ENCODE measurements around the gene EVL.
A peak's percentile ranks its signal among the peaks of the same experiment; 100 is the strongest.
"Not testable (repeated sequence)": the region's sequence is repeated elsewhere in the genome, so short reads cannot be mapped to it uniquely, and the experiment has no call there.

Gene EVL

DNA sequence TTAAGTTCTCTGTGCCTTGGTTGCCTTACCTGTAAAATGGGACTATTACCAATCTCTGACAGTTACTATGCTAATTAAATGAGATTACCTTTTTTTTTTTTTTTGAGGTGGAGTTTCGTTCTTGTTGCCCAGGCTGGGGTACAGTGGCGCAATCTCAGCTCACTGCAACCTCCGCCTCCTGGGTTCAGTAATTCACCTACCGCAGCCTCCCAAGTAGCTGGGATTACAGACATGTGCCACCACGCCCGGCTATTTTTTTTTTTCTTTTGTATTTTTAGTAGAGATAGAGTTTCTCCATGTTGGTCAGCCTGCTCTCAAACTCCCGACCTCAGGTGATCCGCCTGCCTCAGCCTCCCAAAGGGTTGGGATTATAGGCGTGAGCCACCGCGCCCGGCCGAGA is 35.2 kb upstream of the EVL start:
- H3K4me3 ChIP-seq (ENCODE audit: extremely low read depth, insufficient read depth, low read length, poor library complexity, severe bottlenecking); H3K9me3 ChIP-seq (ENCODE audit: control insufficient read depth, low read length); H3K36me3 ChIP-seq (ENCODE audit: control insufficient read depth, insufficient read depth, low read length): not testable (repeated sequence)
- Histone ChIP-seq H3K4me1 (ENCODE audit: control insufficient read depth, insufficient read depth, low read length, poor library complexity, severe bottlenecking) (peaks cover 40% of the 10 kb centered on the region), H3K27ac (ENCODE audit: low read depth, low read length, severe bottlenecking) (peak overlapping the region; percentile 91)
- 91 to 100% methylated on average over 3 to 5 of the region's 13 CpGs for WGBS, 2 experiments (ENCODE audit: insufficient coverage in 2 of 2)

DNA sequence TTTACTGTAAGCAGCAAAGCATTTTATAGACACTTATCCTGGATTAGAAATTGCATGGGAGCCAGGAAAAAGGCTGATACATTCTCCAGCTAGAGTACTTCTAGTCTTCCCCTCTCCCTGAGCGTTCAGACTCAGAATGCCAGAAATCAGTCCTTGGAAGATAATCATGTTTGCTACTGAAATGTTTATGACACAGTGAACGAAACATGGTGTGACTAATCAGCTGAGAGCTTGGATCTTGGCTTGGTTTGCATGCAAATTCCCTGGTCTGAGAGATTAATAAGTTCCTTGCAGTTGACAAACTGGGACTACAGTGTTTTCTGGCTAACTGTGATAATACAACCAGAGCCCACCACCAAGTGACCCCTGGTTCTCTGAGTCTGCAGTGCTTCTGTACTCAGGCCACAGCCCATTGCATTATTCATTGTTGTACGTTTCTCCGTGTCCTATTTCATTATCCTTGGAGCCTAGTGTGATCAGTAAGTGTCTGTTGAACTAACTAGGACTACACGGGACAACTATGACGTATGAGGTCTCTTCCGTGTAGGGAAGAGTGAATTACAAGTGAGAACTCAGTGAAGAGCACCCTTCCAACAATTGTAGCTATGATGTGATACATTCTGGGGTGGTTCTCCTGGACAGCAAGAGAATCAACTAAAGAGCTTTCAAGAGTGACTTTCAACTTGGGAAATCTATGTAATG is 34.6 kb upstream of the EVL start:
- H3K4me1 ChIP-seq (ENCODE audit: control insufficient read depth, insufficient read depth, low read length, poor library complexity, severe bottlenecking), result peaks cover 34% of the 10 kb centered on the region
- H3K4me3 ChIP-seq (ENCODE audit: extremely low read depth, insufficient read depth, low read length, poor library complexity, severe bottlenecking), result no peak overlapping the region
- no peaks in the 10 kb centered on the region for H3K9me3 ChIP-seq (ENCODE audit: control insufficient read depth, low read length)
- H3K36me3 ChIP-seq (ENCODE audit: control insufficient read depth, insufficient read depth, low read length), result no peaks in the 10 kb centered on the region
- WGBS, 2 experiments (ENCODE audit: insufficient coverage in 2 of 2), result 90 to 91% methylated on average over 6 of the region's 7 CpGs
- H3K27ac ChIP-seq (ENCODE audit: low read depth, low read length, severe bottlenecking), result peak overlapping the region; percentile 91

DNA sequence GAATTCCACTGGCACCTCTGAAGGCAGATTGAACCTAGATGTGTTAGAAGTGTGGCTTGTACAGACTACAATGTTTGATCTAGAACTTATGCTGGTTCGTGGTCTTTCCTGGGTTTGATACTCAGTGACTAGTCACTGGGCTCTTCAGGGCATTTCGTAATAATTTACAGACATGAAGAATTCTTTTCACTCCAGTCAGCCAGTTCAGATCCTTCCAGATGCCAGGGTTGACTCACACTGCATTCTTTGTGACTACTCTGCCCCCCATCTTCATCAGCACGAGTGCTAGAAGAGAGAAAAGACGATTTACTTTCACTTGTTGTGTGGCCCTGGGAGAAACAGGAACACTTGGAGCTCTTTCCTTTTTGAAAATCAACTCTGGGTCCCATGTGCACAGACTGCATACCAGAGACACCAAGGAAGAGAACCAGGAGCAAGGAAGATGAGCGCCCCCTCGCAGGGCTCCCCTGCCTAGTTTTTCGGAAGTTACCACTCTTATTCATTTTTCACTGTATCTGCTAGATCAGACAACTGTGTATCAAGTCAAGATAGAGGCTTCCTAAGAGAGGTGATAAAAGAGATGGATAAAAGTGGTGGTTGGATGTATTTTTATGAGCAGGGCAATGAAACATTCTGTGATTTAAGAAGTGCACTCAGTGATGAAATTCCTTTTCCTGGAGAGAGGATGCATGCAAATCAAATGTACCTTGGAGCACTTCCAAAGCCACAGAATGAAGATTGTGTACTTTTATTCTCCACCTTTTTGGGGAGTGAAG is 33.5 kb upstream of the EVL start:
- Histone ChIP-seq H3K36me3 (ENCODE audit: control insufficient read depth, insufficient read depth, low read length) (no peaks in the 10 kb centered on the region), H3K4me1 (ENCODE audit: control insufficient read depth, insufficient read depth, low read length, poor library complexity, severe bottlenecking) (peaks cover 33% of the 10 kb centered on the region), H3K9me3 (ENCODE audit: control insufficient read depth, low read length) (no peaks in the 10 kb centered on the region), H3K27ac (ENCODE audit: low read depth, low read length, severe bottlenecking) (peak overlapping the region; percentile 91), H3K4me3 (ENCODE audit: extremely low read depth, insufficient read depth, low read length, poor library complexity, severe bottlenecking) (no peak overlapping the region)
- 50 to 88% methylated on average over 1 to 2 of the region's 7 CpGs for WGBS, 2 experiments (ENCODE audit: insufficient coverage in 2 of 2)

DNA sequence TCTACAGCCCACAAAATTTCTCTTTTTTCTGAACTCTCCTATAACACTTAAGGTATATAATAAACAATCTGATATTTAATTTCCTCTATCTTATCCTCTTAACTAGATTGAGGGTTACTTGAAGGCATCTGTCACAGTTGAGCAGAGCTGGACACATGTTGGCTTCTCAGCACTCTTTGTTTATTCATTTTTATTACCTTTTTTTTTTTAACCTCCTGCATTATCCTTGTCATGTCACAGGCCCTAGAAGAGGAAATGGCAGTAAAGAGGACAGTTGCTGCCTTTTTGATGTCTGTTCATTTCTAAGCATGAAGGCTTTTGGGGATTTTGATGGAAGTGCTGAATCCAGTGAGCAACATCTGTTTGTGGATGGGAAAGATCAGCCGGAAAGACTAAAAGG is 32.5 kb upstream of the EVL start:
- no peaks in the 10 kb centered on the region for H3K9me3 ChIP-seq (ENCODE audit: control insufficient read depth, low read length)
- H3K4me3 ChIP-seq (ENCODE audit: extremely low read depth, insufficient read depth, low read length, poor library complexity, severe bottlenecking), result no peak overlapping the region
- WGBS, 2 experiments (ENCODE audit: insufficient coverage in 2 of 2), result 100% methylated on average over 1 of the region's 1 CpG; no CpG with 5 or more reads in 1 of the 2 experiments
- H3K4me1 ChIP-seq (ENCODE audit: control insufficient read depth, insufficient read depth, low read length, poor library complexity, severe bottlenecking), result peaks cover 33% of the 10 kb centered on the region
- no peaks in the 10 kb centered on the region for H3K36me3 ChIP-seq (ENCODE audit: control insufficient read depth, insufficient read depth, low read length)
- H3K27ac ChIP-seq (ENCODE audit: low read depth, low read length, severe bottlenecking), result no peak overlapping the region

DNA sequence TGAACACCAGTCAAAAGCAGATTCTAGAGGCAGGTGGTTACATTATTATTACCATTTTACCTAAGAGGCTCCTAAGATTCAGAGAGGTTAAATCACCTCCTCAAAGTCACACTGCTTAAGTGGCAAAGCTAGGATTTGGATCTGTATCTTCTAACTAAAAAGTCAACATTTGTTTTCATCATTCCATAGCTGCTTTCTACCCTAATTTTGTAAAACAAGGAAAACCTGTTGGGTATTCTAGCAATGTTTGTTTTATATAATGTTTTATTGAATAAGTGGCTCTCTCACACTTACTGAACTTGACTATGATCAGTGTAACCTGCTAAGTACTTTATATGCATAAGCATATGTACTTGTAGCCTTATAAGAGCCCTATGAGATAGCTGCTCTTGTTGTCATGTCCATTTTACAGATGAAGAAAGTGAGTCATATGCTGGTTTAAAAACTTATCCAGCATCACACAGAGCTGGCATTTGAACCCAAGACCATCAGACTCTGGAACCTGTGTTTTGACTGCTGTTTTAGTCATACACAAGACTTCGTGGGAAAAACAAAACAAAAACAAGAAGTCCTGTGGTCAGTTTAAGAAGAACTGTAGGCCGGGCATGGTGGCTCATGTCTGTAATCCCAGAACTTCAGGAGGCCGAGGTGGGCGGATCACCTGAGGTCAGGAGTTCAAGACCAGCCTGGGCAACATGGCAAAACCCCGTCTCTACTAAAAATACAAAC is 31.7 kb upstream of the EVL start:
- Histone ChIP-seq H3K4me3 (ENCODE audit: extremely low read depth, insufficient read depth, low read length, poor library complexity, severe bottlenecking) (no peak overlapping the region), H3K36me3 (ENCODE audit: control insufficient read depth, insufficient read depth, low read length) (no peaks in the 10 kb centered on the region), H3K27ac (ENCODE audit: low read depth, low read length, severe bottlenecking) (no peak overlapping the region), H3K4me1 (ENCODE audit: control insufficient read depth, insufficient read depth, low read length, poor library complexity, severe bottlenecking) (peaks cover 33% of the 10 kb centered on the region), H3K9me3 (ENCODE audit: control insufficient read depth, low read length) (no peaks in the 10 kb centered on the region)
- WGBS, 2 experiments (ENCODE audit: insufficient coverage in 2 of 2), result 76 to 92% methylated on average over 4 to 5 of the region's 5 CpGs

DNA sequence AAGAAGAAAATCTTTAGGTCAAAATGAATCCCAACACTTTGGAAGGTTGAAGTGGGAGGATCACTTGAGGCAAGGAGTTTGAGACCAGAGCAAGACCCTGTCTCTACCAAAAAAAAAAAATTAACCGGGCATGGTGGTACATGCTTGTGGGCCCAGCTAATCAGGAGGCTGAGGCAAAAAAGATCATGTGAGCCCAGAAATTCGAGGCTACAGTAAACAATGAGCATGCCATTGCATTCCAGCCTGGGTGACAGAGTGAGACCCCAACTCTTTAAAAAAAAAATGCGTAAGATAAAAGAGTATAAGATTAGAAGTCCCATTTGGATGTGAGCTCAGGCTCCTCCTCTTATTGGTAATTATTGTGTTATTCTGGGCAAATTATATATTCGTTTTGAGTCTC is 30.8 kb upstream of the EVL start:
- Histone ChIP-seq H3K4me3 (ENCODE audit: extremely low read depth, insufficient read depth, low read length, poor library complexity, severe bottlenecking) (no peak overlapping the region), H3K27ac (ENCODE audit: low read depth, low read length, severe bottlenecking) (no peak overlapping the region), H3K36me3 (ENCODE audit: control insufficient read depth, insufficient read depth, low read length) (no peaks in the 10 kb centered on the region), H3K4me1 (ENCODE audit: control insufficient read depth, insufficient read depth, low read length, poor library complexity, severe bottlenecking) (peaks cover 33% of the 10 kb centered on the region), H3K9me3 (ENCODE audit: control insufficient read depth, low read length) (no peaks in the 10 kb centered on the region)
- 83 to 85% methylated on average over 4 of the region's 4 CpGs for WGBS, 2 experiments (ENCODE audit: insufficient coverage in 2 of 2)

DNA sequence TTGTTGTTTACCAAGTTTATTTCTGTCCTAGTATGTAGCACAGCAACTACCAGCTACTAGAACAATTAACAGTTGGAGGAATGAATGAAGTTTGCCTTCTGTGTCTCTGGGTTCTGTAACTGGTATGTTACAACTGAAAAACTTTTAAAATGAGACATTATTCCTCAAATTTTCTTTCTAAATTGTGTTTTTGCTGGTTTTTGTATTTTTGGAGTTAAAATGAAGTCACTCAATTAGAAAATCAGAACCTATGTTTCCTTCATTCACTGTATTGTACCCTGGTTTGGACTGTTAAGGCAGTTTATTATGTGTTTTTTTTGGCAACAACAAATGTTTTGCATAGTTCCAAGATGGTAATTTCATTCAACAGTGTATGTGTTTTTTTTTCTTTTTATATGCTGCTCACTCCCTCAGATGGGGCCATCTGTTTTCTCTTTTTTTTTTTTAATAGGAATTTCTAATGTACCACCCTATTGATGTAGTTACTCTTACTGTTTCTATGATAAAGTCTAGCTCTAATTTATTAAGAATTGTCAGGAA is 30.2 kb upstream of the EVL start:
- Histone ChIP-seq H3K4me1 (ENCODE audit: control insufficient read depth, insufficient read depth, low read length, poor library complexity, severe bottlenecking) (peaks cover 31% of the 10 kb centered on the region), H3K36me3 (ENCODE audit: control insufficient read depth, insufficient read depth, low read length) (no peaks in the 10 kb centered on the region), H3K4me3 (ENCODE audit: extremely low read depth, insufficient read depth, low read length, poor library complexity, severe bottlenecking) (no peak overlapping the region), H3K9me3 (ENCODE audit: control insufficient read depth, low read length) (no peaks in the 10 kb centered on the region), H3K27ac (ENCODE audit: low read depth, low read length, severe bottlenecking) (no peak overlapping the region)

DNA sequence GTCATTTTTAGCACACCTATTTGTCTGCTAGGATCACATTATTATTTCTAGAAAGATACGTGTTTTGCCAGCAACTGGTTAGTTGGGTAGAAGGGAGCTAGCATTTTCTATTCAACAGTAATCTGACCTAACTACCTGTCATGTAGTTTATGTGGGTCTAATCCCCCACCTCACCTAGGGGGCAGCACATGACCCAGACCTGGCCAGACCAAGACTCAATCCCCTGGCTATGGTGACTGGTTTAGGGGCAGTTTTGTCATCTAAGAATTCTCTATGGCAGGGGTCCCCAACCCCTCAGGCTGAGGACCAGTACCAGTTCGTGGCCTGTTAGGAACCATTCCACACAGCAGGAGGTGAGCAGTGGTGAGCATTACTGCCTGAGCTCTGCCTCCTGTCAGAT is 29.5 kb upstream of the EVL start:
- no peaks in the 10 kb centered on the region for H3K9me3 ChIP-seq (ENCODE audit: control insufficient read depth, low read length)
- H3K27ac ChIP-seq (ENCODE audit: low read depth, low read length, severe bottlenecking), result no peak overlapping the region
- 88 to 100% methylated on average over 1 of the region's 2 CpGs for WGBS, 2 experiments (ENCODE audit: insufficient coverage in 2 of 2)
- H3K4me1 ChIP-seq (ENCODE audit: control insufficient read depth, insufficient read depth, low read length, poor library complexity, severe bottlenecking), result peaks cover 28% of the 10 kb centered on the region
- no peaks in the 10 kb centered on the region for H3K36me3 ChIP-seq (ENCODE audit: control insufficient read depth, insufficient read depth, low read length)
- H3K4me3 ChIP-seq (ENCODE audit: extremely low read depth, insufficient read depth, low read length, poor library complexity, severe bottlenecking), result no peak overlapping the region

DNA sequence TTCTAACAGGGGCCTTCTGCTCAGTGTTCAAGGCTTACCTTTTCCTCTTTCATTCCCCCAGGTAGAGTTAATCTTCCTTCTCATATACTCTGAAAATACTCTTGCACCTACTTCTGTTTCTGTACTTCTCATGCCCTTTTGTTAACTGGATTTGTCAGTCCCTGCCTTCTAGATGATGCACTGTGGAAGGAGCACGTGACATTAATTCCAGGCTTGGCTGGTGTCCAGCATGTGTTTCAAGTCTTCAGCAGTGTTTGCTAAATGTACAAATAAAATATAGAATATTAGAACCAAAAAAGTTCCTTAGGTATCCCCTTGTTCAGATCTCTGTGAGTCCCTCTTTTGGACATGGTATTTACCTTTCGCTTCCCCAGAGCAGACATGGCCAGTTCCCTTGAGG is 27.9 kb upstream of the EVL start:
- no CpG with 5 or more reads among the region's 2 CpGs for WGBS, 2 experiments (ENCODE audit: insufficient coverage in 2 of 2)
- no peak overlapping the region for H3K4me3 ChIP-seq (ENCODE audit: extremely low read depth, insufficient read depth, low read length, poor library complexity, severe bottlenecking)
- no peak overlapping the region for H3K27ac ChIP-seq (ENCODE audit: low read depth, low read length, severe bottlenecking)
- no peaks in the 10 kb centered on the region for H3K36me3 ChIP-seq (ENCODE audit: control insufficient read depth, insufficient read depth, low read length)
- no peaks in the 10 kb centered on the region for H3K9me3 ChIP-seq (ENCODE audit: control insufficient read depth, low read length)
- peaks cover 12% of the 10 kb centered on the region for H3K4me1 ChIP-seq (ENCODE audit: control insufficient read depth, insufficient read depth, low read length, poor library complexity, severe bottlenecking)

DNA sequence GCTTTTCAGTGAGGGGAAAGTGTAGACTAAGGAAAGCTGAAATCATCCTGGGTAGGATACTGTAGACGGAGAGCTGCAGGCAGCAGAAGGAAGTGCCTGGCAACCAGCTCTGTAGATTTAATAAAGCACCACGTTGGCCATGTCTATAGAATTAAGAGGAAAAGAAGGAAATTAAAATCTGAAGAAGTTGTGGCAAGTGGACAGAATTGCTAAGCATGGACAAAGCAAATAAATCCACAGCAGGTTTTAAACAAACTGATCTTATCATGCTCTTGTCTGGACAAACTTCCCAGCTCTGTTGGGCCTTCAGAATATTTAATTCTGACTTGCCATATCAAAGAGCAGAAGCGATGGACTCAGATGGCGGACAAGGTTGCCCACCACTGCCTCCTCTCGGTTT is 27.2 kb upstream of the EVL start:
- Histone ChIP-seq H3K4me3 (ENCODE audit: extremely low read depth, insufficient read depth, low read length, poor library complexity, severe bottlenecking) (no peak overlapping the region), H3K9me3 (ENCODE audit: control insufficient read depth, low read length) (no peaks in the 10 kb centered on the region), H3K36me3 (ENCODE audit: control insufficient read depth, insufficient read depth, low read length) (no peaks in the 10 kb centered on the region), H3K27ac (ENCODE audit: low read depth, low read length, severe bottlenecking) (no peak overlapping the region), H3K4me1 (ENCODE audit: control insufficient read depth, insufficient read depth, low read length, poor library complexity, severe bottlenecking) (peaks cover 6% of the 10 kb centered on the region)
- WGBS, 2 experiments (ENCODE audit: insufficient coverage in 2 of 2), result 94 to 100% methylated on average over 5 of the region's 5 CpGs

All from mesodermal cell (in vitro differentiated cells).